ENCODE results near the gene SHISAL2B. TPM values are rescaled to one million over a fixed set of nuclear protein-coding genes. Genes with fewer than 3 reads are reported as not detected.

The SHISAL2B gene
- total RNA-seq = not detected
- long read RNA-seq = 0 reads

GRCh38 chr5:64690417-64691151, at the start of gene SHISAL2B:
Gene SHISAL2B (plus strand): TSS chr5:64690503. CDS start chr5:64690624, 121 bp downstream.
- Histone ChIP-seq H3K4me1 (peaks cover 0 to 8% (median 0%) of the 10 kb centered on the region in 4 donors), H3K27me3 (peaks cover 0 to 7% of the 10 kb centered on the region in 2 donors), H3K9me3 (no peaks in the 10 kb centered on the region), H3K27ac (no peak within 1 kb of the TSS), H3K4me3 (no peak within 1 kb of the TSS), H3K36me3 (no peaks in the 10 kb centered on the region)
- WGBS (ENCODE audit: insufficient coverage, low coverage, low lambda C conversion rate, missing lambda C conversion rate) = 0% methylated on average over 5 of the region's 71 CpGs
- intact Hi-C loops (cut with DNase I) = no loop called here
- DNase-seq (peak in 1 of 3 donors; percentile 39), ATAC-seq (peak in 2 of 4 donors; percentile 28 to 44)
- TF ChIP-seq POLR2A (IDR thresholded peaks at IDR 0.05) = no peak
- TF ChIP-seq, protein P1, sequence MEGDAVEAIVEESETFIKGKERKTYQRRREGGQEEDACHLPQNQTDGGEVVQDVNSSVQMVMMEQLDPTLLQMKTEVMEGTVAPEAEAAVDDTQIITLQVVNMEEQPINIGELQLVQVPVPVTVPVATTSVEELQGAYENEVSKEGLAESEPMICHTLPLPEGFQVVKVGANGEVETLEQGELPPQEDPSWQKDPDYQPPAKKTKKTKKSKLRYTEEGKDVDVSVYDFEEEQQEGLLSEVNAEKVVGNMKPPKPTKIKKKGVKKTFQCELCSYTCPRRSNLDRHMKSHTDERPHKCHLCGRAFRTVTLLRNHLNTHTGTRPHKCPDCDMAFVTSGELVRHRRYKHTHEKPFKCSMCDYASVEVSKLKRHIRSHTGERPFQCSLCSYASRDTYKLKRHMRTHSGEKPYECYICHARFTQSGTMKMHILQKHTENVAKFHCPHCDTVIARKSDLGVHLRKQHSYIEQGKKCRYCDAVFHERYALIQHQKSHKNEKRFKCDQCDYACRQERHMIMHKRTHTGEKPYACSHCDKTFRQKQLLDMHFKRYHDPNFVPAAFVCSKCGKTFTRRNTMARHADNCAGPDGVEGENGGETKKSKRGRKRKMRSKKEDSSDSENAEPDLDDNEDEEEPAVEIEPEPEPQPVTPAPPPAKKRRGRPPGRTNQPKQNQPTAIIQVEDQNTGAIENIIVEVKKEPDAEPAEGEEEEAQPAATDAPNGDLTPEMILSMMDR (IDR thresholded peaks at IDR 0.05) = no peak

DNA sequence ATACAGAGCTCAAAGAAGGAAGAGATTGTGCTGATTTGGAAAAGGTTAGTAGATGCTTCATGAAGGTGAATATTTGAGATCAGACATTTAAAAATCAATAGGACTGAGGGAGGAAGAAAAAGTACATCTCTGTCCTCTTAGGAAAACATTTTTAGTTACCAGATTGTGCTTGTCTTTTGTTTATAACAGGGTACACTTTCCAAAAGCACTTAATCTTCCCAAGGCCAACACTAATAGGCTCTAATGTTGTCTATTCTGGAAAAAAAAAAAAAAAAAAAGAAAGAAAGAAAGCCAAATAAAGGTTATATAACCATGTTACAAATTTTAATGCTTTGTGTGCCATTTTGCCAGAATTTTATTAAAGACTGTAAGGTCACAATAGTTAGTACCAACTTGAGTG, 45.5 kb upstream of the SHISAL2B start:
- no peak for ATAC-seq
- Histone ChIP-seq H3K4me3 (no peak overlapping the region), H3K9me3 (no peaks in the 10 kb centered on the region), H3K27me3 (no peaks in the 10 kb centered on the region), H3K4me1 (no peaks in the 10 kb centered on the region), H3K27ac (no peak overlapping the region), H3K36me3 (no peaks in the 10 kb centered on the region)
- DNase-seq = no peak
- intact Hi-C loops (cut with DNase I) = no loop called here
- TF ChIP-seq, protein P1 (IDR thresholded peaks at IDR 0.05) = no peak
- no peak for TF ChIP-seq POLR2A (IDR thresholded peaks at IDR 0.05)

DNA sequence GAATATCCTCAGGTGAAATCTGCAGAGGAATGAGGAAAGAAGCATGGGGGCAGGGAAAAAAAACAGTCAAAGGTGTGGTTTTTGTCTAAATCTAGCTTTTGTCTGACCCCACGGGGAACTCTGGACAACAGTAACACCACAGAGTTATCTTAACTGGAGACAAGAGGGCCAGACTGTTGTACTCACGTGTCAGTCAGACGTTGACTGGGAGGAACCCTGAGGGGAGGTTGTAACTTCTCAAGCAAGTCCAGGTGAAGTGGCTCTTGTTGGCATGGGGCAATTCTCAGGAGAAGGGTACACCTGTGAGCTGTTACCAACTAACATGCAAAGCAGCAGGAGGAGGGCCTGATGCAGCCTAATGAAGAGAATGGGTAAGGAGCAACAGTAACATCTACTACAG, 44.1 kb upstream of the SHISAL2B start:
- no peak for DNase-seq
- H3K27ac ChIP-seq = no peak overlapping the region
- intact Hi-C loops (cut with DNase I) = no loop called here
- no peaks in the 10 kb centered on the region for H3K4me1 ChIP-seq
- H3K36me3 ChIP-seq = no peaks in the 10 kb centered on the region
- H3K27me3 ChIP-seq = no peaks in the 10 kb centered on the region
- H3K9me3 ChIP-seq = no peaks in the 10 kb centered on the region
- ATAC-seq = no peak
- WGBS (ENCODE audit: insufficient coverage, low coverage, low lambda C conversion rate, missing lambda C conversion rate) = 49% methylated on average over 3 of the region's 3 CpGs
- no peak overlapping the region for H3K4me3 ChIP-seq
- TF ChIP-seq, protein P1 (IDR thresholded peaks at IDR 0.05) = no peak
- TF ChIP-seq POLR2A (IDR thresholded peaks at IDR 0.05) = no peak

DNA sequence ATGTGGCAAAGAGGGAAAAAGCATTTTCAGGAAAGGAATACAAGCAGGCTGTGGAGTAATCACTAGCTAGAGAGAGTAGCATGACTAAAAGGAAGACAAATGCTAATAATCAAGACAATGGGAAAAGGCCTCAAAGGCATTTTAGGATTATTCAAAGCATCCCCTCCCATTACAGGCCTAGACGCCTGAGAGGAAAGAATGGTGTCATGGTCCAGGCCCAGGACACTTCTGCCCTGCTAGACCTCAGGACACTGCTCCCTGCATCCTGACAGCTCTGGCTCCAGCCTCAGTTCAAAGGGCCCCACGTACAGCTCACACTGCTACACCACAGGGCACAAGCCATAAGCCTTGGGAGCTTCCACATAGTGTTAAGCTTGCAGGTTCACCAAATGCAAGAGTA, 40.8 kb upstream of the SHISAL2B start:
- H3K4me1 ChIP-seq = peaks cover 0 to 6% (median 0%) of the 10 kb centered on the region in 4 donors
- no CpG with 5 or more reads among the region's 2 CpGs for WGBS (ENCODE audit: insufficient coverage, low coverage, low lambda C conversion rate, missing lambda C conversion rate)
- intact Hi-C loops (cut with DNase I) = no loop called here
- peak in 1 of 4 donors; percentile 19 for ATAC-seq
- DNase-seq = no peak
- H3K9me3 ChIP-seq = no peaks in the 10 kb centered on the region
- no peak overlapping the region for H3K27ac ChIP-seq
- H3K27me3 ChIP-seq = no peaks in the 10 kb centered on the region
- H3K4me3 ChIP-seq = no peak overlapping the region
- H3K36me3 ChIP-seq = no peaks in the 10 kb centered on the region
- no peak for TF ChIP-seq POLR2A (IDR thresholded peaks at IDR 0.05)
- TF ChIP-seq, protein P1 (IDR thresholded peaks at IDR 0.05) = no peak

All from right lobe of liver (tissue), 6 donors.